PC-3 (cell line): Measurements from ENCODE around the gene PLPPR1.

Source experiments
- EZH2 ChIP-seq: fragments of 300-600 bp; sonication (generic); IDR thresholded peaks from one replicate; pipeline ENCODE4 v1.6.1; 2017; ENCODE audit warnings: antibody characterized with exemption, mild to moderate bottlenecking, low read length; ENCODE audit not compliant: unreplicated experiment
- EZH2phosphoT487 ChIP-seq: fragments of 300-600 bp; sonication (generic); IDR thresholded peaks from 2 replicates; pipeline ENCODE4 v1.6.1; 2018; ENCODE audit warnings: mild to moderate bottlenecking, antibody characterized with exemption, low read length, borderline replicate concordance
- TF ChIP-seq, protein P1 (sequence below): fragments of 300-600 bp; sonication (generic); conservative IDR thresholded peaks from 2 replicates; pipeline ENCODE4 v1.5.1; 2017; ENCODE audit warnings: antibody characterized with exemption, low read depth, mild to moderate bottlenecking, low read length

DNA sequence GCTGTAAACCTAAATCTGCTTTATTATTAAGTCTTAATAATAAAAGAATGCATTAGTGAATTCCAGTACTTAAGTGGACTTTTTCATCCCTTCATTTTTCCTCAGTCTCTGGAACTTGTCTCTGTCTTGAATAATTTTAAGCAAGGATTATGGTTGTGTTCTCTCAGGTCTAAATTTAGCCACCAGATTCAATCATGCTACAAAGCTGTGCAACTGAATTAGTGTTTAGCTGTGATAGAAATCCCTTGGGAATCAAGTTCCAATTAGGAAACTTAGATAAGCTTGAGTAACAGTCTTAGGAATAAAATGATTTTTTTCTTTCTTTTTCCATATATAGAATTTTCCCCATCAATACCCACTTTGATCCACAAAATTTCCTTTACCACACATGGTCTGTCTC, 104.3 kb downstream of the PLPPR1 start:
- TF ChIP-seq, protein P1, sequence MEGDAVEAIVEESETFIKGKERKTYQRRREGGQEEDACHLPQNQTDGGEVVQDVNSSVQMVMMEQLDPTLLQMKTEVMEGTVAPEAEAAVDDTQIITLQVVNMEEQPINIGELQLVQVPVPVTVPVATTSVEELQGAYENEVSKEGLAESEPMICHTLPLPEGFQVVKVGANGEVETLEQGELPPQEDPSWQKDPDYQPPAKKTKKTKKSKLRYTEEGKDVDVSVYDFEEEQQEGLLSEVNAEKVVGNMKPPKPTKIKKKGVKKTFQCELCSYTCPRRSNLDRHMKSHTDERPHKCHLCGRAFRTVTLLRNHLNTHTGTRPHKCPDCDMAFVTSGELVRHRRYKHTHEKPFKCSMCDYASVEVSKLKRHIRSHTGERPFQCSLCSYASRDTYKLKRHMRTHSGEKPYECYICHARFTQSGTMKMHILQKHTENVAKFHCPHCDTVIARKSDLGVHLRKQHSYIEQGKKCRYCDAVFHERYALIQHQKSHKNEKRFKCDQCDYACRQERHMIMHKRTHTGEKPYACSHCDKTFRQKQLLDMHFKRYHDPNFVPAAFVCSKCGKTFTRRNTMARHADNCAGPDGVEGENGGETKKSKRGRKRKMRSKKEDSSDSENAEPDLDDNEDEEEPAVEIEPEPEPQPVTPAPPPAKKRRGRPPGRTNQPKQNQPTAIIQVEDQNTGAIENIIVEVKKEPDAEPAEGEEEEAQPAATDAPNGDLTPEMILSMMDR, result no peak
- TF ChIP-seq EZH2phosphoT487, result no peak
- TF ChIP-seq EZH2, result no peak
